GM23338 (cell line): ENCODE data around the gene CD3G. TPM values are rescaled to one million over a fixed set of nuclear protein-coding genes. Genes with fewer than 3 reads are reported as not detected.
A peak's percentile ranks its signal among the peaks of the same experiment; 100 is the strongest.

Experiments
- ATAC-seq: fragments of 200-7000 bp; cut with Tn5 transposase; 3 replicates; pipeline ENCODE4 v1.9.1; 2020
- DNase-seq: peaks from one replicate; pipeline ENCODE4 v3.0.0-alpha.2; 2015; ENCODE audit warnings: low spot score
- H2AFZ ChIP-seq: fragments of 200-600 bp; sonication (generic); 2 replicates; pipeline ENCODE4 v1.8.0; 2016; ENCODE audit warnings: antibody characterized with exemption, mild to moderate bottlenecking, moderate library complexity
- H3F3A ChIP-seq: fragments of 200-600 bp; sonication (generic); replicated peaks from 2 replicates; pipeline ENCODE4 v1.8.0; 2017; ENCODE audit warnings: antibody characterized with exemption, mixed run types, low read depth
- H3K27ac ChIP-seq: fragments of 200-600 bp; sonication (generic); 2 replicates; pipeline ENCODE4 v1.6.1; 2016; ENCODE audit warnings: low read depth
- H3K27me3 ChIP-seq: fragments of 200-600 bp; sonication (generic); 2 replicates; pipeline ENCODE4 v1.8.0; 2016; ENCODE audit warnings: mild to moderate bottlenecking, mixed run types, moderate library complexity; ENCODE audit not compliant: insufficient read depth
- H3K36me3 ChIP-seq: fragments of 200-600 bp; sonication (generic); 2 replicates; pipeline ENCODE4 v1.8.0; 2016; ENCODE audit warnings: mild to moderate bottlenecking; ENCODE audit not compliant: insufficient read depth
- H3K4me1 ChIP-seq: fragments of 200-600 bp; sonication (generic); 2 replicates; pipeline ENCODE4 v1.8.0; 2016; ENCODE audit warnings: mild to moderate bottlenecking, moderate library complexity; ENCODE audit not compliant: insufficient read depth
- H3K4me2 ChIP-seq: fragments of 200-600 bp; sonication (generic); 2 replicates; pipeline ENCODE4 v1.7.1; 2017; ENCODE audit warnings: mixed run types
- H3K4me3 ChIP-seq: fragments of 200-600 bp; sonication (generic); 2 replicates; pipeline ENCODE4 v1.6.1; 2016; ENCODE audit warnings: mixed run types
- H3K79me2 ChIP-seq: fragments of 200-600 bp; sonication (generic); replicated peaks from 2 replicates; pipeline ENCODE4 v1.8.0; 2017; ENCODE audit warnings: mild to moderate bottlenecking; ENCODE audit not compliant: insufficient read depth
- H3K9me2 ChIP-seq: fragments of 200-600 bp; sonication (generic); 2 replicates; pipeline ENCODE4 v1.8.0; 2017; ENCODE audit not compliant: insufficient read depth
- H4K20me1 ChIP-seq: fragments of 200-600 bp; sonication (generic); replicated peaks from 2 replicates; pipeline ENCODE4 v1.8.0; 2017; ENCODE audit warnings: mild to moderate bottlenecking; ENCODE audit not compliant: insufficient read depth
- H3K27ac Mint-ChIP-seq: 2 replicates; pipeline ENCODE4 v1.8.0; 2020; ENCODE audit warnings: inconsistent platforms, mild to moderate bottlenecking, moderate library complexity, mixed read lengths
- H3K27me3 Mint-ChIP-seq: 3 replicates; pipeline ENCODE4 v1.8.0; 2022; ENCODE audit warnings: low read depth, mild to moderate bottlenecking, moderate library complexity, mixed read lengths, inconsistent platforms; ENCODE audit not compliant: insufficient read depth, poor library complexity
- H3K36me3 Mint-ChIP-seq: 3 replicates; pipeline ENCODE4 v1.8.0; 2021; ENCODE audit warnings: low read depth, mild to moderate bottlenecking, inconsistent platforms, moderate library complexity, mixed read lengths
- H3K4me1 Mint-ChIP-seq: 3 replicates; pipeline ENCODE4 v1.8.0; 2020; ENCODE audit warnings: mild to moderate bottlenecking, inconsistent platforms, mixed read lengths
- H3K4me3 Mint-ChIP-seq: 3 replicates; pipeline ENCODE4 v1.8.0; 2021; ENCODE audit warnings: moderate library complexity, mild to moderate bottlenecking, inconsistent platforms, mixed read lengths
- H3K9me3 Mint-ChIP-seq: 3 replicates; pipeline ENCODE4 v1.8.0; 2020; ENCODE audit warnings: moderate library complexity, mild to moderate bottlenecking, inconsistent platforms, mixed read lengths
- CTCF ChIP-seq, 2 experiments: fragments of 200-600 bp in 1 of 2; sonication (generic) in 1 of 2; conservative IDR thresholded peaks; 2 replicates each; pipeline versions ENCODE4 v1.5.1 to v1.6.1; 2016 to 2017; ENCODE audit warnings: antibody characterized with exemption in 2 of 2, low read depth in 2 of 2, mild to moderate bottlenecking in 2 of 2, moderate library complexity in 1 of 2
- EZH2 ChIP-seq: fragments of 200-600 bp; sonication (generic); IDR thresholded peaks from one replicate; pipeline ENCODE4 v1.8.0; 2017; ENCODE audit warnings: antibody characterized with exemption, mild to moderate bottlenecking, low read depth; ENCODE audit not compliant: unreplicated experiment
- EZH2phosphoT487 ChIP-seq: fragments of 200-600 bp; sonication (generic); IDR thresholded peaks from one replicate; pipeline ENCODE4 v1.8.1; 2018; ENCODE audit warnings: antibody characterized with exemption; ENCODE audit not compliant: unreplicated experiment
- NANOG ChIP-seq: IDR thresholded peaks from 2 replicates; pipeline ENCODE4 v1.6.1; 2016; ENCODE audit warnings: antibody characterized with exemption, borderline replicate concordance
- POLR2AphosphoS5 ChIP-seq: IDR thresholded peaks from 2 replicates; pipeline ENCODE4 v1.6.1; 2016; ENCODE audit warnings: antibody characterized with exemption, low read depth
- STAT1 ChIP-seq: IDR thresholded peaks from one replicate; pipeline ENCODE4 v1.6.1; 2016; ENCODE audit warnings: antibody characterized with exemption; ENCODE audit not compliant: unreplicated experiment
- ZNF331 ChIP-seq: fragments of 250-450 bp; sonication (Bioruptor Pico); IDR thresholded peaks from 2 replicates; pipeline ENCODE4 v1.5.0; 2020; ENCODE audit warnings: low read depth, mild to moderate bottlenecking, moderate library complexity
- ZNF462 ChIP-seq: fragments of 250-450 bp; sonication (Bioruptor Pico); IDR thresholded peaks from 2 replicates; pipeline ENCODE4 v1.5.0; 2020; ENCODE audit warnings: mild to moderate bottlenecking, moderate library complexity
- polyA plus RNA-seq: library from polyadenylated mRNA; unstranded; fragments of >200 nt; fragmentation: Nextera tagmentation; extraction: Ambion mirVana; gene quantifications from 2 replicates; pipeline ENCODE4 v1.2.1, GENCODE V29; 2016
- total RNA-seq: library from RNA; depleted of rRNA; stranded (reverse); fragments of >200 nt; shearing (Covaris generic); gene quantifications from 2 replicates; pipeline ENCODE4 v1.2.3, GENCODE V29; 2014
- TF ChIP-seq, protein P1 (sequence below): IDR thresholded peaks from 2 replicates; pipeline ENCODE4 v1.6.1; 2016; ENCODE audit warnings: antibody characterized with exemption

The CD3G gene
- total and polyA plus RNA-seq, 2 experiments from 2014 or later = not detected

GRCh38 chr11:118353084-118353710, 9.1 kb downstream of the CD3G start:
- no peak overlapping the region for H3K27ac ChIP-seq
- no peak overlapping the region for H3K27ac Mint-ChIP-seq
- 0 out of 2 replicates have a peak, but pooled peaks cover 3% of the 10 kb centered on the region for H3K27me3 ChIP-seq
- no peak overlapping the region for H3K4me2 ChIP-seq
- H3K9me3 Mint-ChIP-seq = no peaks in the 10 kb centered on the region; the same call in 2 of the 3 replicates
- no peaks in the 10 kb centered on the region for H3K36me3 ChIP-seq
- no peak overlapping the region for H3K4me3 Mint-ChIP-seq
- H3K4me1 Mint-ChIP-seq = peaks cover 6% of the 10 kb centered on the region; the same call in 2 of the 3 replicates
- no peaks in the 10 kb centered on the region for H4K20me1 ChIP-seq
- no peaks in the 10 kb centered on the region for H3K79me2 ChIP-seq
- ATAC-seq (no peak), DNase-seq (peak; percentile 54)
- TF ChIP-seq, protein P1, sequence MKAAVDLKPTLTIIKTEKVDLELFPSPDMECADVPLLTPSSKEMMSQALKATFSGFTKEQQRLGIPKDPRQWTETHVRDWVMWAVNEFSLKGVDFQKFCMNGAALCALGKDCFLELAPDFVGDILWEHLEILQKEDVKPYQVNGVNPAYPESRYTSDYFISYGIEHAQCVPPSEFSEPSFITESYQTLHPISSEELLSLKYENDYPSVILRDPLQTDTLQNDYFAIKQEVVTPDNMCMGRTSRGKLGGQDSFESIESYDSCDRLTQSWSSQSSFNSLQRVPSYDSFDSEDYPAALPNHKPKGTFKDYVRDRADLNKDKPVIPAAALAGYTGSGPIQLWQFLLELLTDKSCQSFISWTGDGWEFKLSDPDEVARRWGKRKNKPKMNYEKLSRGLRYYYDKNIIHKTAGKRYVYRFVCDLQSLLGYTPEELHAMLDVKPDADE = no peak
- TF ChIP-seq CTCF (conservative IDR thresholded peaks at IDR 0.05; ENCODE audit: low read depth in 2 of 2) (peak in 1 of 2 experiments; percentile 78; a peak in 3 of 4 replicates), ZNF331 (CRISPR knock-in tag) (no peak), NANOG (no peak)
- peaks cover 2% of the 10 kb centered on the region for H3K27me3 Mint-ChIP-seq
- no peaks in the 10 kb centered on the region for H3K4me1 ChIP-seq
- no peaks in the 10 kb centered on the region for H3K36me3 Mint-ChIP-seq
- no peaks in the 10 kb centered on the region for H3K9me2 ChIP-seq
- H3K4me3 ChIP-seq = no peak overlapping the region
- 0 out of 2 replicates have a peak, but pooled peaks cover 3% of the 10 kb centered on the region for H3F3A ChIP-seq
- no peak overlapping the region for H2AFZ ChIP-seq

- Mint-ChIP-seq H3K9me3 (no peaks in the 10 kb centered on the region; the same call in 2 of the 3 replicates), H3K27me3 (peaks cover 10% of the 10 kb centered on the region), H3K27ac (no peak overlapping the region), H3K4me1 (no peaks in the 10 kb centered on the region; the same call in 2 of the 3 replicates), H3K4me3 (no peak overlapping the region), H3K36me3 (no peaks in the 10 kb centered on the region)
- peaks cover 6% of the 10 kb centered on the region for H4K20me1 ChIP-seq
- H3K27me3 ChIP-seq = no peaks in the 10 kb centered on the region
- DNase-seq (no peak), ATAC-seq (no peak)
- no peak overlapping the region for H3K4me3 ChIP-seq
- H3K27ac ChIP-seq = no peak overlapping the region
- H3K36me3 ChIP-seq = no peaks in the 10 kb centered on the region
- 0 out of 2 replicates have a peak, but pooled peaks cover 3% of the 10 kb centered on the region for H3F3A ChIP-seq
- peaks cover 4% of the 10 kb centered on the region; the same call in 1 of the 2 replicates for H3K4me1 ChIP-seq
- H2AFZ ChIP-seq = no peak overlapping the region
- no peaks in the 10 kb centered on the region for H3K9me2 ChIP-seq
- H3K4me2 ChIP-seq = no peak overlapping the region
- peaks cover 35% of the 10 kb centered on the region for H3K79me2 ChIP-seq
- no peak for TF ChIP-seq POLR2AphosphoS5
- TF ChIP-seq, protein P1 = no peak
- TF ChIP-seq ZNF462 = no peak
- TF ChIP-seq STAT1 = no peak
- no peak for TF ChIP-seq NANOG
- TF ChIP-seq EZH2phosphoT487 = no peak
- TF ChIP-seq ZNF331 (CRISPR knock-in tag) = no peak
- no peak for TF ChIP-seq EZH2
Observed at GRCh38 chr11:118358071-118358470, 13.9 kb downstream of the CD3G start.
